Left lung (tissue), 10 donors: Measurements from ENCODE around the gene CHMP6. TPM values are rescaled to one million over a fixed set of nuclear protein-coding genes. Genes with fewer than 3 reads are reported as not detected.

ENCODE experiments used
- ATAC-seq: fragments of 200-7000 bp; cut with Tn5 transposase; one replicate; pipeline ENCODE4 v1.9.1; 2020; ENCODE audit warnings: moderate library complexity
- DNase-seq, 4 donors: peaks; one replicate each; pipeline ENCODE4 v3.0.0-alpha.2; 2013 to 2020
- H3K27ac ChIP-seq, 2 donors: fragments of 200-600 bp; sonication (generic) in 1 of 2; one replicate each; pipeline versions ENCODE4 v1.5.0 to v1.8.0; 2020 to 2021
- H3K27me3 ChIP-seq, 2 donors: fragments of 200-600 bp; sonication (generic) in 1 of 2; one replicate each; pipeline versions ENCODE4 v1.5.0 to v1.8.0; 2020 to 2021
- H3K36me3 ChIP-seq, 2 donors: fragments of 200-600 bp; sonication (generic) in 1 of 2; one replicate each; pipeline versions ENCODE4 v1.5.0 to v1.8.0; 2020 to 2021
- H3K4me1 ChIP-seq, 2 donors: fragments of 200-600 bp; one replicate each; pipeline ENCODE4 v1.8.0; 2021
- H3K4me3 ChIP-seq, 2 donors: fragments of 200-600 bp; sonication (generic) in 1 of 2; one replicate each; pipeline versions ENCODE4 v1.5.0 to v1.8.0; 2020 to 2021; ENCODE audit warnings: mild to moderate bottlenecking in 1 of 2
- H3K9me3 ChIP-seq, 2 donors: fragments of 200-600 bp; sonication (generic) in 1 of 2; one replicate each; pipeline versions ENCODE4 v1.5.0 to v1.8.0; 2020 to 2021
- CTCF ChIP-seq, 2 donors: fragments of 200-600 bp; sonication (generic) in 1 of 2; IDR thresholded peaks; one replicate each; pipeline versions ENCODE4 v1.5.0 to v1.8.0; 2021; ENCODE audit warnings: antibody characterized with exemption in 2 of 2
- intact Hi-C, 2 donors: fragments of 100-400 bp; cut with DNase I; formaldehyde crosslinking; loops; one replicate each; pipeline versions ENCODE4 v1.11.2 to v1.14.2; 2022
- polyA plus RNA-seq, 6 donors: library from polyadenylated mRNA; unstranded; fragments of 120-200 nt; gene quantifications; one replicate each; pipeline ENCODE4 v1.2.1, GENCODE V29; 2013; ENCODE audit not compliant: insufficient read length in 6 of 6
- total RNA-seq, 2 donors: library from RNA; stranded (reverse); fragmentation: NEBNext Ultra II Directional; extraction: Animal tissue kit (Norgen Biotek cat#: 25700); gene quantifications; one replicate each; pipeline ENCODE4 v1.2.1, GENCODE V29; 2021
- donor health status: DM: no; HTN: yes; CAD: no.
- donor health status: DM: no; HTN: no; CAD: no.

The CHMP6 gene
- total and polyA plus RNA-seq, 8 donors, result 24.1 to 32.7 (median 28.6) TPM

GRCh38 chr17:80952291-80952690, 39.4 kb upstream of the CHMP6 start:
- intact Hi-C loops, result no loop called here
- Histone ChIP-seq H3K27me3 (no peaks in the 10 kb centered on the region), H3K36me3 (peaks cover 0 to 52% of the 10 kb centered on the region in 2 donors), H3K9me3 (no peaks in the 10 kb centered on the region), H3K27ac (no peak overlapping the region), H3K4me3 (no peak overlapping the region), H3K4me1 (no peaks in the 10 kb centered on the region)
- no peak for TF ChIP-seq CTCF (IDR thresholded peaks at IDR 0.05)
- ATAC-seq (no peak), DNase-seq (no peak)

DNA sequence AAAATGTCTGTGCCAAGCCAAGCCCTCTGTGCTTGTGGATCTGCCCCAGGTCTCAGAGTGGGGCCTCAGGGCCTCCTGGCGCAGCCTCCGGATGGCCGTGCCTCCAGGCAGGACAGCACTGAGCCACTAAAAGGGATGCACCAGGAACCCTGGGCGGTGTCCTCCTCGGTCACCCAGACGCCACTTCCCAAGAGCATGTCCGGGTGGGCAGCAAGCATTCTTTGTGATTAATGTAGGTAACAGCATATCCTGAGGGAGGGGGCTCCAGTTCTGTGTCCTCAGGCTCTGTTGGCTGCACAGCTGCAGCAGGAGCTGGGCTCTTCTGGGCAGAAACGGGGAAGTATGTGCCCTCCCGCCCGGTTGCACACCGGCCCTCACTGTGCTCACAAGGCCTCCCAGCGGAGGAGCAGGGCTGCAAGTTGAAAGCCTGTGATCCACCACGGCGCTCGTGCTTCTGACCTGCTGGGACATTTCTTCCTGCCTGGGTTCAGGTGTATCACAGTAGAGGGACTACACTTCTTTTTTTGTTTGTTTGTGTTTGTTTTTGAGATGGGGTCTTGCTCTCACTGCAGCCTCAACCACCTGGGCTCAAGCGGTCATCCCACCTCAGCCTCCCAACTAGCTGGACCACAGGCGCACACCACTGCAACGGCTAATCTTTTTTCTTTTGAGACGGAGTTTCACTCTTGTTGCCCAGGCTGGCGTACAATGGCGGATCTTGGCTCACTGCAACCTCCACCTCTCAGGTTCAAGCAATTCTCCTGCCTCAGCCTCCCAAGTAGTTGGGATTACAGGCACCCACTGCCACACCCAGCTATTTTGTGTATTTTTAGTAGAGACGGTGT, 37.9 kb upstream of the CHMP6 start:
- no peaks in the 10 kb centered on the region for H3K4me1 ChIP-seq
- no peaks in the 10 kb centered on the region for H3K27me3 ChIP-seq
- peaks cover 0 to 42% of the 10 kb centered on the region in 2 donors for H3K36me3 ChIP-seq
- TF ChIP-seq CTCF (IDR thresholded peaks at IDR 0.05), result no peak
- no peaks in the 10 kb centered on the region for H3K9me3 ChIP-seq
- intact Hi-C loops, result no loop called here
- no peak for ATAC-seq
- H3K27ac ChIP-seq, result no peak overlapping the region
- H3K4me3 ChIP-seq, result no peak overlapping the region
- DNase-seq, result no peak

DNA sequence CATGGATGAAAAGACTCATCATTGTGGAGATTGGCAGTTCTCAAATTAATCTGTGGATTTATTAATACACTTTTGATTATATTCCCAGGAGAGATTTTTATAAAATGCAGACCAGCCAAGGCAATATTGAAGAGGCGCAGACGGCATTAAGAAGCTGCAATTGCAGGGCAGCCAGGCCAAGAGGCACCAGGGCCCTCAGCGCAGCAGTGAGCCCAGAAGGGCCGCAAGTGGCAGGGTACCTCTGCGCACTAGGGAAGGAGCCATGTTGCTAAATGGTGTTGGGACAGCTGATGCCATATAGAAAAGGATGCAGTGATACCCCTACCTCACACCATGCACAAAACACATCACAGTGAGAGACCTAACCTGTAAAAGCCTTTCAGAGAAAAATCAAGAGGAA, 36.6 kb upstream of the CHMP6 start:
- intact Hi-C loops, result no loop called here
- no peaks in the 10 kb centered on the region for H3K9me3 ChIP-seq
- H3K4me1 ChIP-seq, result peaks cover 0 to 10% of the 10 kb centered on the region in 2 donors
- H3K27ac ChIP-seq, result no peak overlapping the region
- TF ChIP-seq CTCF (IDR thresholded peaks at IDR 0.05), result no peak
- ATAC-seq, result no peak
- DNase-seq, result no peak
- no peak overlapping the region for H3K4me3 ChIP-seq
- H3K27me3 ChIP-seq, result no peaks in the 10 kb centered on the region
- H3K36me3 ChIP-seq, result peaks cover 0 to 30% of the 10 kb centered on the region in 2 donors

DNA sequence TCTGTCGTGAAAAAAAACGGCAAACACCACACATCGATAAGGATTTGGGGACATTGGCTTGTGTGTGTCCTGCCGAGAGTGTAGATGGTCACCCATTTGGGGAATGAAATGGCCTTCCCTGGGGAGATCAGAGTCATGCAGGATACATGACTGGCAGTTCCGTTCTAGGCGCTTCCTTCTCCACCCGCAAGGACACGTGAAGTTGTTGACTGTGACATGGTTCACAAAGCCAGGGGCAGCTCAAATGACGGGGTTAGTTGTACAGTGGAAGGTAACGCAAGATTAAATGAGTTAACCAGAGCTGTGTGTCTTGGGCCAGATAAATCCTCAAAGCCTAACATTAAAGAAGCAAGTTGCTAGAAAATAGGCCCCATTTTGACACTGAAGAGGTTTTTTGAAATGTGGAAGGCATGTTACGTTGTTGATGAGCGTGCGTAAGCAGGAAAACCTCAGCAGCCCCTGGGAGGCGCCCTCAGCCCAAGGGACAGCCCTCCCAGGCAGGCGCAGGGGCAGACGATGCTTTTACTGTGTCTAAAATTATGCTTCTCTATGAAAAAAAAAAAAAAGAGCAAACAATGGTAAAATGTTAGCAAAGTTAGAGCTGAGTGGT, 35.9 kb upstream of the CHMP6 start:
- TF ChIP-seq CTCF (IDR thresholded peaks at IDR 0.05), result no peak
- Histone ChIP-seq H3K36me3 (peaks cover 0 to 29% of the 10 kb centered on the region in 2 donors), H3K27ac (no peak overlapping the region), H3K4me3 (no peak overlapping the region), H3K9me3 (no peaks in the 10 kb centered on the region), H3K4me1 (peaks cover 0 to 10% of the 10 kb centered on the region in 2 donors), H3K27me3 (no peaks in the 10 kb centered on the region)
- DNase-seq, result no peak
- intact Hi-C loops, result no loop called here
- ATAC-seq, result no peak
